DOHH2 (cell line): ENCODE results near the gene SHISA6.

Experiments used
- EZH2phosphoT487 ChIP-seq: fragments of 200-600 bp; sonication (generic); IDR thresholded peaks from 2 replicates; pipeline ENCODE4 v1.6.1; 2017; ENCODE audit warnings: borderline replicate concordance, mild to moderate bottlenecking, antibody characterized with exemption, low read length, moderate library complexity, mixed read lengths
- TF ChIP-seq, protein P1 (sequence below): fragments of 200-600 bp; sonication (generic); IDR thresholded peaks from one replicate; pipeline ENCODE4 v1.5.1; 2014; ENCODE audit warnings: antibody characterized with exemption, mild to moderate bottlenecking, low read depth, low read length; ENCODE audit not compliant: poor library complexity, severe bottlenecking

DNA sequence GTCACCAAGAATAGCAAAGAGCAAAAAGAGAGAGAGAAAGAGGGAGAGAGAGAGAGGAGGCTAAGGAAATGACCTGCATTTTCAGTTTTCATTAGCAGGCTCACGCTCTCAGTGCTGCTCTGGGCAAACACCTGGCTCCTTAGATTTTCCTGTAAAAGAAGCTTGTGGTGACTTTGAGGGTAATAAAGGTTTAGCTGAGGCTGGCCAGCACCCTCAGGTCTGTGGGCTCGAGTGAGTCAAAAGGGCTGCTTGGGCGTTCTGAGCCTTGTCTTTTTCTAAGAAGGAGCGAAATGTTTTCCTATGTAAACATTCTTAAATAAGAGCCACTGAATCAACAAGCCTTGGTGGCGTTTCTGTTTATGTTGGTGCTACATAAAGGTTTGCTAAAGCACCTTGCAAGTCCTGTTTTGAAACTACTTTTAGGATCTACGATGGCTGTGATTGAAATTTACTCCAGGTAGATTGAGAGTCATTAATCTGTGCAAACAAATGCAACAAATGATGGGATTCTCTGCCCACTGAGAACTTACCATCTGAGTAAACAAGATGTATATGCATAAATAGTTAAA is 38.8 kb downstream of the SHISA6 start:
- TF ChIP-seq, protein P1, sequence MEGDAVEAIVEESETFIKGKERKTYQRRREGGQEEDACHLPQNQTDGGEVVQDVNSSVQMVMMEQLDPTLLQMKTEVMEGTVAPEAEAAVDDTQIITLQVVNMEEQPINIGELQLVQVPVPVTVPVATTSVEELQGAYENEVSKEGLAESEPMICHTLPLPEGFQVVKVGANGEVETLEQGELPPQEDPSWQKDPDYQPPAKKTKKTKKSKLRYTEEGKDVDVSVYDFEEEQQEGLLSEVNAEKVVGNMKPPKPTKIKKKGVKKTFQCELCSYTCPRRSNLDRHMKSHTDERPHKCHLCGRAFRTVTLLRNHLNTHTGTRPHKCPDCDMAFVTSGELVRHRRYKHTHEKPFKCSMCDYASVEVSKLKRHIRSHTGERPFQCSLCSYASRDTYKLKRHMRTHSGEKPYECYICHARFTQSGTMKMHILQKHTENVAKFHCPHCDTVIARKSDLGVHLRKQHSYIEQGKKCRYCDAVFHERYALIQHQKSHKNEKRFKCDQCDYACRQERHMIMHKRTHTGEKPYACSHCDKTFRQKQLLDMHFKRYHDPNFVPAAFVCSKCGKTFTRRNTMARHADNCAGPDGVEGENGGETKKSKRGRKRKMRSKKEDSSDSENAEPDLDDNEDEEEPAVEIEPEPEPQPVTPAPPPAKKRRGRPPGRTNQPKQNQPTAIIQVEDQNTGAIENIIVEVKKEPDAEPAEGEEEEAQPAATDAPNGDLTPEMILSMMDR, result no peak
- no peak for TF ChIP-seq EZH2phosphoT487
